Measurements from ENCODE around the gene SLC25A21. TPM values are rescaled to one million over a fixed set of nuclear protein-coding genes. Genes with fewer than 3 reads are reported as not detected.

The SLC25A21 gene
- polyA plus RNA-seq, 1 experiment = 0.50 TPM

GRCh38 chr14:36773136-36773540 is 399.3 kb downstream of the SLC25A21 start:
- ChIA-PET CTCF (no interaction called here), POLR2A (no interaction called here)
- Histone ChIP-seq H3K27me3 (ENCODE audit: control insufficient read depth, insufficient read depth, low read length) (no peaks in the 10 kb centered on the region), H3K36me3 (ENCODE audit: control insufficient read depth, insufficient read depth, low read length) (no peaks in the 10 kb centered on the region), H3K4me3 (ENCODE audit: low read depth, low read length) (no peak overlapping the region)
- DNase-seq (ENCODE audit: low read depth) = no peak
- TF ChIP-seq CTCF (IDR thresholded peaks at IDR 0.05; ENCODE audit: insufficient read depth, low read depth, low read length) = no peak

- ChIA-PET POLR2A (no interaction called here), CTCF (interaction anchor here (0.7 kb wide), 1 partner anchor 24 kb away, joined by 3 read pairs; no protein-coding TSS in a partner anchor)
- no peak for TF ChIP-seq CTCF (IDR thresholded peaks at IDR 0.05; ENCODE audit: insufficient read depth, low read depth, low read length)
- DNase-seq (ENCODE audit: low read depth) = no peak
- no peaks in the 10 kb centered on the region for H3K27me3 ChIP-seq (ENCODE audit: control insufficient read depth, insufficient read depth, low read length)
- H3K4me3 ChIP-seq (ENCODE audit: low read depth, low read length) = no peak overlapping the region
- H3K36me3 ChIP-seq (ENCODE audit: control insufficient read depth, insufficient read depth, low read length) = no peaks in the 10 kb centered on the region
These were observed 401.3 kb downstream of the SLC25A21 start for GRCh38 chr14:36771028-36771640.

- Histone ChIP-seq H3K36me3 (ENCODE audit: control insufficient read depth, insufficient read depth, low read length) (no peaks in the 10 kb centered on the region), H3K4me3 (ENCODE audit: low read depth, low read length) (no peak overlapping the region), H3K27me3 (ENCODE audit: control insufficient read depth, insufficient read depth, low read length) (no peaks in the 10 kb centered on the region)
- ChIA-PET CTCF (no interaction called here), POLR2A (no interaction called here)
- TF ChIP-seq CTCF (IDR thresholded peaks at IDR 0.05; ENCODE audit: insufficient read depth, low read depth, low read length) = no peak
- no peak for DNase-seq (ENCODE audit: low read depth)
These were observed 403.6 kb downstream of the SLC25A21 start for GRCh38 chr14:36768638-36769337.

- DNase-seq (ENCODE audit: low read depth) = no peak
- POLR2A ChIA-PET = no interaction called here
- no peaks in the 10 kb centered on the region for H3K36me3 ChIP-seq (ENCODE audit: control insufficient read depth, insufficient read depth, low read length)
- TF ChIP-seq CTCF (IDR thresholded peaks at IDR 0.05; ENCODE audit: insufficient read depth, low read depth, low read length) = no peak
- H3K4me3 ChIP-seq (ENCODE audit: low read depth, low read length) = no peak overlapping the region
- H3K27me3 ChIP-seq (ENCODE audit: control insufficient read depth, insufficient read depth, low read length) = no peaks in the 10 kb centered on the region
- CTCF ChIA-PET = no interaction called here
These were observed 404.7 kb downstream of the SLC25A21 start for GRCh38 chr14:36767603-36768281.

- no peaks in the 10 kb centered on the region for H3K27me3 ChIP-seq (ENCODE audit: control insufficient read depth, insufficient read depth, low read length)
- ChIA-PET POLR2A (no interaction called here), CTCF (no interaction called here)
- no peak for TF ChIP-seq CTCF (IDR thresholded peaks at IDR 0.05; ENCODE audit: insufficient read depth, low read depth, low read length)
- no peaks in the 10 kb centered on the region for H3K36me3 ChIP-seq (ENCODE audit: control insufficient read depth, insufficient read depth, low read length)
- no peak overlapping the region for H3K4me3 ChIP-seq (ENCODE audit: low read depth, low read length)
- DNase-seq (ENCODE audit: low read depth) = no peak
These were observed 405.4 kb downstream of the SLC25A21 start for GRCh38 chr14:36766974-36767373.
